ENCODE results near the gene SLC35F1.
A peak's percentile ranks its signal among the peaks of the same experiment; 100 is the strongest.

SLC35F1 gene

DNA sequence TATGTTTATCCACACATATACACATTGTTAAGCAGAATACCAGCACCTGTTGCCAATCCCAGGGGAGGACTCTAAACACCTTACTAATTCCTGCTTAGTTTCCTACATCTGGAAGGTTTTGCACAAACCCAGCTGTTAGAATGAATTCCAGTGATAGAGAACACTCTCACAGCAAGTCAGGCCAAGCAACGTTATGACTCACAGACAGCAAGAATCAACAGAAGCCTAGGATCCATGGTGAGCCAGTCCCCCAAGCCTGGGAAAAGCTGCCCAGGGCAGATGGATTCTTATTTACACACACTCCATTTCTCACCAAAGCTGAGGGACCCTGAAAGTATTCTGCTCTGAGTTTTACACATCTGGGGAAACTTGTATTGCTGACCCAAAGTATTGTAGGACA, 291.7 kb downstream of the SLC35F1 start:
- H3K9me3 ChIP-seq (ENCODE audit: control insufficient read depth, insufficient read depth, low read depth, low read length) = no peaks in the 10 kb centered on the region
- ChIA-PET POLR2A (no interaction called here), CTCF (no interaction called here)
- no peaks in the 10 kb centered on the region for H3K36me3 ChIP-seq (ENCODE audit: control insufficient read depth in 2 of 2, insufficient read depth in 1 of 2, low read length in 2 of 2)
- H3K27ac ChIP-seq (ENCODE audit: extremely low read depth, low read depth, low read length) = no peak overlapping the region
- no peak overlapping the region for H3K4me3 ChIP-seq (ENCODE audit: low read depth, low read length)
- no peaks in the 10 kb centered on the region for H3K4me1 ChIP-seq (ENCODE audit: control insufficient read depth, insufficient read depth, low read length)
- no peak for TF ChIP-seq ZNF132 (tag by site-specific recombination; IDR thresholded peaks at IDR 0.05; ENCODE audit: borderline replicate concordance)
- peak; percentile 54; the same call in 1 of the 2 replicates for TF ChIP-seq SCRT2 (tag by site-specific recombination; IDR thresholded peaks at IDR 0.05)

DNA sequence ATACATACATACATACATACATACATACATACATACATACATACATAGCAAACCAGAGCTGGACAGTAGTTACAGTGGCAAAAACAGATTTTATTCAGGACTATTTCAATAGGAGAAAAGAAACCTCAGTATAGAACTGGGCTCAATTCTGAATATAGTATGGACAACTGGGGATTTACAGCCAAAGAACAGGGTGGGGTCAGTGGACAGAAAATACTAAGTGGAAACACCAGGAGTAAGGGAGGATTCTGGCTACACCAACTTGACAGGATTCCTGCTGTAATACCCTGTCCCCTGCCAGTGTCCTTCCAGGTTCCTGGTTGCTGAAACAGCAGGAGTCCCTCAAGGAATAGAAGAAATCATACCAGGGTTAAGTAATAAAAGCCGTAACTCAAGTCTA, 293.1 kb downstream of the SLC35F1 start:
- TF ChIP-seq RBAK (tag by site-specific recombination; IDR thresholded peaks at IDR 0.05) (no peak), ZNF248 (tag by site-specific recombination; IDR thresholded peaks at IDR 0.05) (no peak), OSR2 (tag by site-specific recombination; IDR thresholded peaks at IDR 0.05) (no peak), KLF10 (tag by site-specific recombination; IDR thresholded peaks at IDR 0.05) (no peak)
- TF ChIP-seq, protein P1, sequence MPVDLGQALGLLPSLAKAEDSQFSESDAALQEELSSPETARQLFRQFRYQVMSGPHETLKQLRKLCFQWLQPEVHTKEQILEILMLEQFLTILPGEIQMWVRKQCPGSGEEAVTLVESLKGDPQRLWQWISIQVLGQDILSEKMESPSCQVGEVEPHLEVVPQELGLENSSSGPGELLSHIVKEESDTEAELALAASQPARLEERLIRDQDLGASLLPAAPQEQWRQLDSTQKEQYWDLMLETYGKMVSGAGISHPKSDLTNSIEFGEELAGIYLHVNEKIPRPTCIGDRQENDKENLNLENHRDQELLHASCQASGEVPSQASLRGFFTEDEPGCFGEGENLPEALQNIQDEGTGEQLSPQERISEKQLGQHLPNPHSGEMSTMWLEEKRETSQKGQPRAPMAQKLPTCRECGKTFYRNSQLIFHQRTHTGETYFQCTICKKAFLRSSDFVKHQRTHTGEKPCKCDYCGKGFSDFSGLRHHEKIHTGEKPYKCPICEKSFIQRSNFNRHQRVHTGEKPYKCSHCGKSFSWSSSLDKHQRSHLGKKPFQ (tag by site-specific recombination; IDR thresholded peaks at IDR 0.05) = no peak
- no peaks in the 10 kb centered on the region for H3K4me1 ChIP-seq (ENCODE audit: control insufficient read depth, insufficient read depth, low read length)
- POLR2A ChIA-PET = no interaction called here
- CTCF ChIA-PET = no interaction called here
- H3K36me3 ChIP-seq (ENCODE audit: control insufficient read depth in 2 of 2, insufficient read depth in 1 of 2, low read length in 2 of 2) = no peaks in the 10 kb centered on the region
- H3K27ac ChIP-seq (ENCODE audit: extremely low read depth, low read depth, low read length) = no peak overlapping the region
- H3K4me3 ChIP-seq (ENCODE audit: low read depth, low read length) = no peak overlapping the region
- no peaks in the 10 kb centered on the region for H3K9me3 ChIP-seq (ENCODE audit: control insufficient read depth, insufficient read depth, low read depth, low read length)

DNA sequence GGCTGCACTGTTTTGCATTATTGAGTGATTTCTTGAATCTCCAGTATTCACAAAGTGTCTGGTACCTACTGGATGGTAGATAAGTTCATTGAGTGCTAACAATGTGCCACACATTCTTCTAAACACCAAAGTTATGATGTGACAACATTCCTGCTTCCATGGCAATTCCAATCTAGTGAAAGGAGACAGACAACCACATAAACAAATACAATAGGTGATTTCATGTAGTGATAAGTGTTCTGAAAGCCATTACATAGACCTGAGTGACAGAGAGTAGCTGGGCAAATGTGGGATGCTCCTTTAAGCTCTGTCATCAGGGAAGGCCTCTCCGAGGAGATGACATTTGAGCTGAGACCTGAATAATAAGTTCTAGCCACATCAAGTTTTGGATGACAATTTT, 295.5 kb downstream of the SLC35F1 start:
- Histone ChIP-seq H3K9me3 (ENCODE audit: control insufficient read depth, insufficient read depth, low read depth, low read length) (no peaks in the 10 kb centered on the region), H3K4me3 (ENCODE audit: low read depth, low read length) (no peak overlapping the region), H3K36me3 (ENCODE audit: control insufficient read depth in 2 of 2, insufficient read depth in 1 of 2, low read length in 2 of 2) (no peaks in the 10 kb centered on the region), H3K27ac (ENCODE audit: extremely low read depth, low read depth, low read length) (no peak overlapping the region), H3K4me1 (ENCODE audit: control insufficient read depth, insufficient read depth, low read length) (no peaks in the 10 kb centered on the region)
- CTCF ChIA-PET = no interaction called here
- POLR2A ChIA-PET = no interaction called here
- TF ChIP-seq ZNF280C (tag by site-specific recombination; IDR thresholded peaks at IDR 0.05) = no peak
- TF ChIP-seq ZNF155 (tag by site-specific recombination; IDR thresholded peaks at IDR 0.05) = no peak
- TF ChIP-seq, protein P2, sequence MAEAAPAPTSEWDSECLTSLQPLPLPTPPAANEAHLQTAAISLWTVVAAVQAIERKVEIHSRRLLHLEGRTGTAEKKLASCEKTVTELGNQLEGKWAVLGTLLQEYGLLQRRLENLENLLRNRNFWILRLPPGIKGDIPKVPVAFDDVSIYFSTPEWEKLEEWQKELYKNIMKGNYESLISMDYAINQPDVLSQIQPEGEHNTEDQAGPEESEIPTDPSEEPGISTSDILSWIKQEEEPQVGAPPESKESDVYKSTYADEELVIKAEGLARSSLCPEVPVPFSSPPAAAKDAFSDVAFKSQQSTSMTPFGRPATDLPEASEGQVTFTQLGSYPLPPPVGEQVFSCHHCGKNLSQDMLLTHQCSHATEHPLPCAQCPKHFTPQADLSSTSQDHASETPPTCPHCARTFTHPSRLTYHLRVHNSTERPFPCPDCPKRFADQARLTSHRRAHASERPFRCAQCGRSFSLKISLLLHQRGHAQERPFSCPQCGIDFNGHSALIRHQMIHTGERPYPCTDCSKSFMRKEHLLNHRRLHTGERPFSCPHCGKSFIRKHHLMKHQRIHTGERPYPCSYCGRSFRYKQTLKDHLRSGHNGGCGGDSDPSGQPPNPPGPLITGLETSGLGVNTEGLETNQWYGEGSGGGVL (tag by site-specific recombination; IDR thresholded peaks at IDR 0.05) = no peak
- no peak for TF ChIP-seq ZNF670 (tag by site-specific recombination; IDR thresholded peaks at IDR 0.05; ENCODE audit: low read depth)
- TF ChIP-seq ZNF48 (tag by site-specific recombination; IDR thresholded peaks at IDR 0.05) = no peak
- TF ChIP-seq TSHZ1 (tag by site-specific recombination; IDR thresholded peaks at IDR 0.05; ENCODE audit: borderline replicate concordance) = no peak
- TF ChIP-seq, protein P3, sequence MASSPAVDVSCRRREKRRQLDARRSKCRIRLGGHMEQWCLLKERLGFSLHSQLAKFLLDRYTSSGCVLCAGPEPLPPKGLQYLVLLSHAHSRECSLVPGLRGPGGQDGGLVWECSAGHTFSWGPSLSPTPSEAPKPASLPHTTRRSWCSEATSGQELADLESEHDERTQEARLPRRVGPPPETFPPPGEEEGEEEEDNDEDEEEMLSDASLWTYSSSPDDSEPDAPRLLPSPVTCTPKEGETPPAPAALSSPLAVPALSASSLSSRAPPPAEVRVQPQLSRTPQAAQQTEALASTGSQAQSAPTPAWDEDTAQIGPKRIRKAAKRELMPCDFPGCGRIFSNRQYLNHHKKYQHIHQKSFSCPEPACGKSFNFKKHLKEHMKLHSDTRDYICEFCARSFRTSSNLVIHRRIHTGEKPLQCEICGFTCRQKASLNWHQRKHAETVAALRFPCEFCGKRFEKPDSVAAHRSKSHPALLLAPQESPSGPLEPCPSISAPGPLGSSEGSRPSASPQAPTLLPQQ (tag by site-specific recombination; IDR thresholded peaks at IDR 0.05) = no peak
- no peak for TF ChIP-seq ZNF596 (tag by site-specific recombination; IDR thresholded peaks at IDR 0.05)
